ENCODE measurements around the gene MPL. TPM values are rescaled to one million over a fixed set of nuclear protein-coding genes. Genes with fewer than 3 reads are reported as not detected.

Gene MPL
- total and polyA plus RNA-seq, 2 of the 13 experiments (the other 11 are each of a cell fraction or from before 2014, with no cell fraction given): not detected

- TF ChIP-seq XRCC5 (optimal IDR thresholded peaks at IDR 0.05; ENCODE audit: low read length) (peak; percentile 14), IKZF5 (CRISPR knock-in tag; IDR thresholded peaks at IDR 0.05) (peak; percentile 77; the same call in 1 of the 2 replicates), RORA (CRISPR knock-in tag; IDR thresholded peaks at IDR 0.05) (no peak), MAFG (CRISPR knock-in tag; IDR thresholded peaks at IDR 0.05) (no peak), RARA (CRISPR knock-in tag; IDR thresholded peaks at IDR 0.05) (peak; percentile 77), IKZF1 (IDR thresholded peaks at IDR 0.05) (no peak), ZNF607 (CRISPR knock-in tag; IDR thresholded peaks at IDR 0.05; ENCODE audit: borderline replicate concordance) (no peak), NKX3-1 (CRISPR knock-in tag; IDR thresholded peaks at IDR 0.05) (peak; percentile 9; the same call in 1 of the 2 replicates), ZBTB7B (CRISPR knock-in tag; IDR thresholded peaks at IDR 0.05) (peak; percentile 48), AKAP8 (CRISPR knock-in tag; IDR thresholded peaks at IDR 0.05) (peak; percentile 83), GLMP (CRISPR knock-in tag; IDR thresholded peaks at IDR 0.05; ENCODE audit: borderline replicate concordance) (no peak), ARNTL (CRISPR knock-in tag; IDR thresholded peaks at IDR 0.05) (no peak), MXD4 (CRISPR knock-in tag; IDR thresholded peaks at IDR 0.05) (peak; percentile 74; the same call in 1 of the 2 replicates), ZGPAT (CRISPR knock-in tag; IDR thresholded peaks at IDR 0.05) (peak; percentile 72), SOX13 (IDR thresholded peaks at IDR 0.05) (no peak), SOX13 (CRISPR knock-in tag; conservative IDR thresholded peaks at IDR 0.05 in 1 of 2, IDR thresholded peaks at IDR 0.05 in 1 of 2) (0 out of 4 replicates have a peak, but pooled peaks of 1 of the 2 experiments have one; percentile 16), ZBTB39 (CRISPR knock-in tag; IDR thresholded peaks at IDR 0.05) (no peak), ZNF782 (CRISPR knock-in tag; IDR thresholded peaks at IDR 0.05; ENCODE audit: borderline replicate concordance) (peak; percentile 67; the same call in 1 of the 2 replicates), PLRG1 (conservative IDR thresholded peaks at IDR 0.05) (no peak), DRAP1 (CRISPR knock-in tag; IDR thresholded peaks at IDR 0.05) (peak; percentile 76), DNMT3B (CRISPR knock-in tag; conservative IDR thresholded peaks at IDR 0.05) (no peak), PAX8 (CRISPR knock-in tag; IDR thresholded peaks at IDR 0.05; ENCODE audit: borderline replicate concordance) (no peak), CBFB (CRISPR knock-in tag; IDR thresholded peaks at IDR 0.05) (peak; percentile 41; the same call in 1 of the 2 replicates), ZNF556 (CRISPR knock-in tag; IDR thresholded peaks at IDR 0.05; ENCODE audit: borderline replicate concordance) (0 out of 2 replicates have a peak, but pooled peaks have one; percentile 33)
Measured at GRCh38 chr1:43389326-43390313, 52.0 kb downstream of the MPL start, which contains the start of the genes MED8 and SZT2 (continued).

Data from HepG2 (cell line).